Natural killer cell (primary cell): ENCODE measurements around the gene GPR142. TPM values are rescaled to one million over a fixed set of nuclear protein-coding genes. Genes with fewer than 3 reads are reported as not detected.
A peak's percentile ranks its signal among the peaks of the same experiment; 100 is the strongest.

Experiments
- ATAC-seq, 3 donors: fragments of 150-1000 bp in 2 of 3; fragments of 200-7000 bp in 1 of 3; cut with Tn5 transposase; 1 replicate in 1 of 3; 2 replicates in 2 of 3; pipeline ENCODE4 v1.10.0; 2021; ENCODE audit warnings: mild to moderate bottlenecking in 2 of 3, moderate library complexity in 2 of 3
- DNase-seq, 2 donors: peaks; one replicate each; pipeline versions ENCODE4 v3.0.0 to v3.0.0-alpha.2; 2013 to 2021; ENCODE audit warnings: mixed read lengths in 1 of 2
- H3K27ac ChIP-seq: one replicate; pipeline ENCODE4 v1.5.1; 2013; ENCODE audit warnings: mild to moderate bottlenecking, low read length
- H3K27me3 ChIP-seq: one replicate; pipeline ENCODE4 v1.6.1; 2013; ENCODE audit warnings: low read length; ENCODE audit not compliant: control insufficient read depth, insufficient read depth
- H3K36me3 ChIP-seq: one replicate; pipeline ENCODE4 v1.6.1; 2013; ENCODE audit warnings: low read length; ENCODE audit not compliant: control insufficient read depth, insufficient read depth
- H3K4me1 ChIP-seq: one replicate; pipeline ENCODE4 v1.6.1; 2013; ENCODE audit warnings: low read length; ENCODE audit not compliant: control insufficient read depth, insufficient read depth
- H3K4me3 ChIP-seq: one replicate; pipeline ENCODE4 v1.5.1; 2013; ENCODE audit warnings: low read length
- H3K9me3 ChIP-seq: one replicate; pipeline ENCODE4 v1.6.1; 2013; ENCODE audit warnings: low read length; ENCODE audit not compliant: control insufficient read depth, insufficient read depth
- H3K27ac Mint-ChIP-seq, 2 donors: one replicate each; pipeline ENCODE4 v1.8.0; 2022; ENCODE audit warnings: mild to moderate bottlenecking in 2 of 2, mixed read lengths in 2 of 2, moderate library complexity in 1 of 2
- H3K27me3 Mint-ChIP-seq, 2 donors: one replicate each; pipeline ENCODE4 v1.8.0; 2022; ENCODE audit warnings: low read depth in 2 of 2, mixed read lengths in 2 of 2
- H3K36me3 Mint-ChIP-seq: one replicate; pipeline ENCODE4 v1.8.0; 2022; ENCODE audit warnings: mixed read lengths
- H3K4me1 Mint-ChIP-seq, 2 donors: one replicate each; pipeline ENCODE4 v1.8.0; 2022; ENCODE audit warnings: mixed read lengths in 2 of 2
- H3K4me3 Mint-ChIP-seq: one replicate; pipeline ENCODE4 v1.8.0; 2022; ENCODE audit warnings: mild to moderate bottlenecking, moderate library complexity, mixed read lengths
- H3K9me3 Mint-ChIP-seq, 2 donors: one replicate each; pipeline ENCODE4 v1.8.0; 2022; ENCODE audit warnings: mixed read lengths in 2 of 2
- WGBS: methylation state at CpG from one replicate; pipeline ENCODE4 v1.1.7; 2013; ENCODE audit warnings: missing lambda C conversion rate; ENCODE audit not compliant: insufficient coverage; 5-methylcytosine and 5-hydroxymethylcytosine counted together
- intact Hi-C: fragments of 100-400 bp; cut with micrococcal nuclease; formaldehyde crosslinking; loops from one replicate; pipeline ENCODE4 v1.14.2; 2022
- total RNA-seq, 4 donors: library from RNA; stranded (reverse); fragments of 120-200 nt in 1 of 4; gene quantifications; one replicate each; pipeline versions ENCODE4 v1.2.3 to v1.2.4, GENCODE V29; 2013 to 2022
- TF ChIP-seq, protein P1 (sequence below): fragments of 200-600 bp; IDR thresholded peaks from one replicate; pipeline ENCODE4 v1.8.0; 2022; ENCODE audit warnings: antibody characterized with exemption

GPR142 gene
- total RNA-seq, 3 donors from 2014 or later (not counting 1 experiment from before 2014, with no cell fraction given) = not detected

DNA sequence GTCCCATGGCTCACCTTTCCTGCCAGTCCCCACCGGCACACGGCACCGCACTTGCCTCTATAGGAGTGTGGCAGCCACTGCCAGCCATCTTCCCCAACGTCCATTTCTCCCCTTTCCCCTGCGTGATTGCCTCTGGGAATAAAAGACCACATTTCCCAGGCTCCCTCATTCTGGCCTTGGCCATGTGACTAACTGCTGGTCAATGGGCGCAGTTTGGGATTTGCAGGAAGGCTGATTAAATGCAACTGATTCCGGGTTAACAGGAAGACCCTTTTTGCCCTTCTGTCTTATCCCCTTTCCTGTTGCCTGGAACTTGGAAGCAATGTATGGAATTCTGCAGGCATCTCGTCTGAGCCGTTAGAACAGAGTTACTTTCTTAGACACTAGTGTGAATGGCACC, 8.6 kb upstream of the GPR142 start:
- H3K27ac ChIP-seq = no peak overlapping the region
- peaks cover 26 to 44% of the 10 kb centered on the region in 2 donors for H3K27me3 Mint-ChIP-seq
- TF ChIP-seq, protein P1, sequence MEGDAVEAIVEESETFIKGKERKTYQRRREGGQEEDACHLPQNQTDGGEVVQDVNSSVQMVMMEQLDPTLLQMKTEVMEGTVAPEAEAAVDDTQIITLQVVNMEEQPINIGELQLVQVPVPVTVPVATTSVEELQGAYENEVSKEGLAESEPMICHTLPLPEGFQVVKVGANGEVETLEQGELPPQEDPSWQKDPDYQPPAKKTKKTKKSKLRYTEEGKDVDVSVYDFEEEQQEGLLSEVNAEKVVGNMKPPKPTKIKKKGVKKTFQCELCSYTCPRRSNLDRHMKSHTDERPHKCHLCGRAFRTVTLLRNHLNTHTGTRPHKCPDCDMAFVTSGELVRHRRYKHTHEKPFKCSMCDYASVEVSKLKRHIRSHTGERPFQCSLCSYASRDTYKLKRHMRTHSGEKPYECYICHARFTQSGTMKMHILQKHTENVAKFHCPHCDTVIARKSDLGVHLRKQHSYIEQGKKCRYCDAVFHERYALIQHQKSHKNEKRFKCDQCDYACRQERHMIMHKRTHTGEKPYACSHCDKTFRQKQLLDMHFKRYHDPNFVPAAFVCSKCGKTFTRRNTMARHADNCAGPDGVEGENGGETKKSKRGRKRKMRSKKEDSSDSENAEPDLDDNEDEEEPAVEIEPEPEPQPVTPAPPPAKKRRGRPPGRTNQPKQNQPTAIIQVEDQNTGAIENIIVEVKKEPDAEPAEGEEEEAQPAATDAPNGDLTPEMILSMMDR = no peak
- H3K4me1 ChIP-seq = peaks cover 8% of the 10 kb centered on the region
- H3K27ac Mint-ChIP-seq = no peak overlapping the region
- H3K9me3 Mint-ChIP-seq = no peaks in the 10 kb centered on the region
- peak overlapping the region; percentile 21 for H3K4me3 Mint-ChIP-seq
- 86% methylated on average over 9 of the region's 9 CpGs for WGBS
- DNase-seq (no peak), ATAC-seq (no peak)
- H3K36me3 Mint-ChIP-seq = no peaks in the 10 kb centered on the region
- H3K36me3 ChIP-seq = no peaks in the 10 kb centered on the region
- peaks cover 0 to 7% of the 10 kb centered on the region in 2 donors for H3K4me1 Mint-ChIP-seq
- intact Hi-C loops = loop anchor here (5.0 to 10.0 kb wide), 2 partner anchors 54 to 146 kb away; partner anchors contain the start of gene TTYH2
- H3K27me3 ChIP-seq = peaks cover 35% of the 10 kb centered on the region
- H3K9me3 ChIP-seq = no peaks in the 10 kb centered on the region
- no peak overlapping the region for H3K4me3 ChIP-seq

DNA sequence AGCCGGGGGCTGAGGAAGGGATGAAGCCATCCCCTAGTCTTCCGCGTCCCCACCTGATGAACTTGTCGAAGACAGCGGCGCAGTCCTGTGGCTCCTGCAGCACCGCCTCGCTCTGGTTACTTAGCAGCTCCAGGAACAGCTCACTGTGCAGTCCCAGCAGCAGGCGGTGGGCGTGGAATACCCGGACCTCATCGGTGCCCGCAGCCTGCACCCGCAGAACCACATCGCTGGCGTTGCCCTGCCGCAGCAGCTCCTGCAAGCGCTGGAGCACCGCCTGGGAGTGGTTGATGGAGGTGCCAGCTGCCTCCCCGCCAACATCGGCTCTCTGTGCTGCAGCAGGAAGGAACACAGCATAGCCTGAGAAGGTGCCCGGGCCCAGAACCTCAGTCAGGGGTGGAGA, 7.4 kb upstream of the GPR142 start:
- peaks cover 8% of the 10 kb centered on the region for H3K4me1 ChIP-seq
- Mint-ChIP-seq H3K27me3 (peaks cover 16 to 38% of the 10 kb centered on the region in 2 donors), H3K27ac (no peak overlapping the region), H3K4me1 (no peaks in the 10 kb centered on the region), H3K4me3 (no peak overlapping the region), H3K9me3 (no peaks in the 10 kb centered on the region), H3K36me3 (no peaks in the 10 kb centered on the region)
- 93% methylated on average over 22 of the region's 22 CpGs for WGBS
- H3K36me3 ChIP-seq = no peaks in the 10 kb centered on the region
- no peaks in the 10 kb centered on the region for H3K9me3 ChIP-seq
- TF ChIP-seq, protein P1 = no peak
- H3K27ac ChIP-seq = no peak overlapping the region
- peaks cover 28% of the 10 kb centered on the region for H3K27me3 ChIP-seq
- H3K4me3 ChIP-seq = no peak overlapping the region
- no peak for DNase-seq
- intact Hi-C loops = loop anchor here (5.0 to 10.0 kb wide), 2 partner anchors 55 to 148 kb away; partner anchors contain the start of gene TTYH2
- ATAC-seq = no peak

DNA sequence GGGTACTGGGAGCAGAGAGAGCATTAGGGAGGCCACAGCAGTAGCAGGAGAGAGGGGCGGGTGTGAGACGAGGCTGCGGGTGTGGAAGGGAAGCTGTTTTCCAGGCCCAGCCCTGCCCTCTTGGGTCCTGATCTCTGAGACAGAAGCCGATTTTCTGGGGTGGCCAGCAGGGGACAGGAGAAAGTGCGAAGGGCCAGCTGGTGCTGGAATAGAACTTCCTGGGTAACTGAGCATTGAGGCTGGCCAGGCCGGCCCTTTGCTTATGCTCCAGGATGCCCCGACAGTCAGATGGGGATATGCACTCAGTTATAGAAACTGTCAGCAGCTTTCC, 6.4 kb upstream of the GPR142 start:
- Histone ChIP-seq H3K4me1 (peaks cover 8% of the 10 kb centered on the region), H3K36me3 (no peaks in the 10 kb centered on the region), H3K27ac (no peak overlapping the region), H3K4me3 (no peak overlapping the region), H3K9me3 (no peaks in the 10 kb centered on the region), H3K27me3 (peaks cover 23% of the 10 kb centered on the region)
- DNase-seq (no peak), ATAC-seq (no peak)
- Mint-ChIP-seq H3K36me3 (no peaks in the 10 kb centered on the region), H3K27me3 (peaks cover 16 to 31% of the 10 kb centered on the region in 2 donors), H3K4me3 (no peak overlapping the region), H3K27ac (no peak overlapping the region), H3K9me3 (no peaks in the 10 kb centered on the region), H3K4me1 (no peaks in the 10 kb centered on the region)
- TF ChIP-seq, protein P1 = no peak
- intact Hi-C loops = no loop called here
- 75% methylated on average over 7 of the region's 7 CpGs for WGBS
